PC-9 (cell line): Measurements from ENCODE around the gene SPOCK2. TPM values are rescaled to one million over a fixed set of nuclear protein-coding genes. Genes with fewer than 3 reads are reported as not detected.

Experiments used
- BruUV-seq: library from RNA; stranded (reverse); fragments of 400-500 nt; replicated peaks from 2 replicates; lab custom pipeline; 2021; lab: Mats Ljungman, UMichigan
- CTCF ChIA-PET: fragments of 300-600 bp; sonication (Branson Sonifier 250); formaldehyde crosslinking; loops from one replicate; lab custom pipeline; 2022; ENCODE audit warnings: antibody characterized with exemption; lab: Charles Lee
- POLR2A ChIA-PET: fragments of 300-600 bp; sonication (Branson Sonifier 250); formaldehyde crosslinking; loops from one replicate; lab custom pipeline; 2022; ENCODE audit warnings: antibody characterized with exemption; ENCODE audit not compliant: unreplicated experiment; lab: Charles Lee
- DNase-seq, 2 experiments: peaks; one replicate each; pipeline versions ENCODE4 v3.0.0 to v3.0.0-alpha.2; 2015 to 2022; ENCODE audit warnings: mixed read lengths in 1 of 2
- H2AFZ ChIP-seq: fragments of 200-600 bp; sonication (generic); 2 replicates; pipeline ENCODE4 v1.8.1; 2017; ENCODE audit warnings: antibody characterized with exemption
- H3F3A ChIP-seq: fragments of 200-600 bp; sonication (generic); 2 replicates; pipeline ENCODE4 v1.8.1; 2017; ENCODE audit warnings: antibody characterized with exemption, mild to moderate bottlenecking, low read depth; ENCODE audit not compliant: insufficient read depth
- H3K27ac ChIP-seq: fragments of 200-600 bp; sonication (generic); 2 replicates; pipeline ENCODE4 v1.6.1; 2016; ENCODE audit warnings: mixed run types
- H3K27me3 ChIP-seq: fragments of 200-600 bp; sonication (generic); 2 replicates; pipeline ENCODE4 v1.6.1; 2016; ENCODE audit warnings: low read depth, mixed run types; ENCODE audit not compliant: insufficient read depth
- H3K36me3 ChIP-seq: fragments of 200-600 bp; sonication (generic); 2 replicates; pipeline ENCODE4 v1.6.1; 2016; ENCODE audit warnings: low read depth, mixed run types
- H3K4me1 ChIP-seq: fragments of 200-600 bp; sonication (generic); replicated peaks from 2 replicates; pipeline ENCODE4 v1.6.1; 2016; ENCODE audit warnings: mixed run types; ENCODE audit not compliant: insufficient read depth
- H3K4me2 ChIP-seq: fragments of 200-600 bp; sonication (generic); 2 replicates; pipeline ENCODE4 v1.6.1; 2017; ENCODE audit warnings: mixed run types
- H3K4me3 ChIP-seq: fragments of 200-600 bp; sonication (generic); 2 replicates; pipeline ENCODE4 v1.6.1; 2016; ENCODE audit warnings: mixed run types
- H3K79me2 ChIP-seq: fragments of 200-600 bp; sonication (generic); 2 replicates; pipeline ENCODE4 v1.6.1; 2017; ENCODE audit warnings: low read depth, mixed run types
- H3K9me2 ChIP-seq: fragments of 200-600 bp; sonication (generic); 2 replicates; pipeline ENCODE4 v1.8.1; 2017; ENCODE audit warnings: mild to moderate bottlenecking; ENCODE audit not compliant: insufficient read depth
- H3K9me3 ChIP-seq: fragments of 200-600 bp; sonication (generic); 2 replicates; pipeline ENCODE4 v1.8.1; 2016; ENCODE audit warnings: low read depth; ENCODE audit not compliant: insufficient read depth
- H4K20me1 ChIP-seq: fragments of 200-600 bp; sonication (generic); 2 replicates; pipeline ENCODE4 v1.8.1; 2017; ENCODE audit not compliant: insufficient read depth
- CTCF ChIP-seq: fragments of 200-600 bp; sonication (generic); conservative IDR thresholded peaks from 2 replicates; pipeline ENCODE4 v1.6.1; 2017; ENCODE audit warnings: mixed run types, antibody characterized with exemption, mild to moderate bottlenecking, moderate library complexity
- EZH2 ChIP-seq: fragments of 200-600 bp; sonication (generic); IDR thresholded peaks from 2 replicates; pipeline ENCODE4 v1.8.0; 2017; ENCODE audit warnings: antibody characterized with exemption, low read depth
- intact Hi-C: fragments of 100-400 bp; cut with micrococcal nuclease; formaldehyde crosslinking; loops from one replicate; pipeline ENCODE4 v1.10.0; 2022; ENCODE audit not compliant: unreplicated experiment
- total RNA-seq: library from RNA; stranded (reverse); gene quantifications from 2 replicates; pipeline ENCODE4 v1.2.3, GENCODE V29; 2021

Gene SPOCK2
- total RNA-seq, 1 experiment from 2014 or later, result 5.3 TPM

GRCh38 chr10:72095195-72095594 lies 6.8 kb upstream of the SPOCK2 start:
- CTCF ChIA-PET, result interaction anchor here (0.6 to 1.1 kb wide), 2 partner anchors 24 to 46 kb away, joined by 6 to 9 read pairs; no protein-coding TSS in a partner anchor
- intact Hi-C loops, result loop anchor here (5.0 kb wide), 1 partner anchor 177 kb away; the partner anchor contains the start of gene DDIT4

GRCh38 chr10:72094574-72094973 lies 6.2 kb upstream of the SPOCK2 start:
- Histone ChIP-seq H4K20me1 (no peaks in the 10 kb centered on the region), H3K9me3 (no peaks in the 10 kb centered on the region), H3K4me2 (no peak overlapping the region), H3K4me3 (no peak overlapping the region), H3K27ac (no peak overlapping the region), H3F3A (peaks cover 50% of the 10 kb centered on the region), H3K27me3 (no peaks in the 10 kb centered on the region), H3K4me1 (peaks cover 65% of the 10 kb centered on the region), H3K79me2 (no peaks in the 10 kb centered on the region), H2AFZ (no peak overlapping the region), H3K9me2 (no peaks in the 10 kb centered on the region), H3K36me3 (peaks cover 27% of the 10 kb centered on the region)
- no TSS peak for BruUV-seq
- TF ChIP-seq CTCF (no peak), EZH2 (no peak)
- DNase-seq, result no peak
- POLR2A ChIA-PET, result no interaction called here
- CTCF ChIA-PET, result no interaction called here
- intact Hi-C loops, result no loop called here

More at GRCh38 chr10:72095195-72095594, 6.8 kb upstream of the SPOCK2 start:
- H4K20me1 ChIP-seq, result no peaks in the 10 kb centered on the region
- H3K9me3 ChIP-seq, result no peaks in the 10 kb centered on the region
- H3K4me1 ChIP-seq, result peaks cover 62% of the 10 kb centered on the region
- peaks cover 27% of the 10 kb centered on the region for H3K36me3 ChIP-seq
- BruUV-seq, result no TSS peak
- H3K27ac ChIP-seq, result no peak overlapping the region
- POLR2A ChIA-PET, result no interaction called here
- H3K79me2 ChIP-seq, result no peaks in the 10 kb centered on the region
- no peak for TF ChIP-seq EZH2
- TF ChIP-seq CTCF, result no peak
- DNase-seq, result no peak
- no peak overlapping the region for H3K4me2 ChIP-seq
- H3K4me3 ChIP-seq, result no peak overlapping the region
- no peaks in the 10 kb centered on the region for H3K27me3 ChIP-seq
- no peak overlapping the region for H2AFZ ChIP-seq
- H3K9me2 ChIP-seq, result no peaks in the 10 kb centered on the region
- H3F3A ChIP-seq, result peaks cover 44% of the 10 kb centered on the region

GRCh38 chr10:72093450-72093849 lies 5.1 kb upstream of the SPOCK2 start:
- no peak overlapping the region for H2AFZ ChIP-seq
- no TSS peak for BruUV-seq
- peaks cover 44% of the 10 kb centered on the region for H3F3A ChIP-seq
- DNase-seq, result no peak
- no peak for TF ChIP-seq CTCF
- TF ChIP-seq EZH2, result no peak
- peaks cover 55% of the 10 kb centered on the region for H3K4me1 ChIP-seq
- H3K9me3 ChIP-seq, result no peaks in the 10 kb centered on the region
- H3K4me2 ChIP-seq, result no peak overlapping the region
- no peaks in the 10 kb centered on the region for H3K79me2 ChIP-seq
- H3K27me3 ChIP-seq, result no peaks in the 10 kb centered on the region
- ChIA-PET POLR2A (no interaction called here), CTCF (interaction anchor here (0.6 to 1.3 kb wide), 3 partner anchors 15 to 219 kb away, joined by 3 read pairs; no protein-coding TSS in a partner anchor)
- H3K36me3 ChIP-seq, result peaks cover 27% of the 10 kb centered on the region; the same call in 1 of the 2 replicates
- intact Hi-C loops, result no loop called here
- H3K9me2 ChIP-seq, result no peaks in the 10 kb centered on the region
- H4K20me1 ChIP-seq, result no peaks in the 10 kb centered on the region
- H3K27ac ChIP-seq, result no peak overlapping the region
- H3K4me3 ChIP-seq, result no peak overlapping the region
